Stimulated activated naive CD4-positive, alpha-beta T cell (primary cell): ENCODE results near the gene SERPINF2.
A peak's percentile ranks its signal among the peaks of the same experiment; 100 is the strongest.
"Not testable (repeated sequence)": the region's sequence is repeated elsewhere in the genome, so short reads cannot be mapped to it uniquely, and the experiment has no call there.

ENCODE experiments used
- DNase-seq, 6 experiments: peaks; one replicate each; lab custom pipeline; 2025; lab: John Stamatoyannopoulos, UW

Gene SERPINF2

GRCh38 chr17:1762901-1763898 lies 20.5 kb downstream of the SERPINF2 start:
- DNase-seq: peak in 1 of 6 experiments; percentile 18

DNA sequence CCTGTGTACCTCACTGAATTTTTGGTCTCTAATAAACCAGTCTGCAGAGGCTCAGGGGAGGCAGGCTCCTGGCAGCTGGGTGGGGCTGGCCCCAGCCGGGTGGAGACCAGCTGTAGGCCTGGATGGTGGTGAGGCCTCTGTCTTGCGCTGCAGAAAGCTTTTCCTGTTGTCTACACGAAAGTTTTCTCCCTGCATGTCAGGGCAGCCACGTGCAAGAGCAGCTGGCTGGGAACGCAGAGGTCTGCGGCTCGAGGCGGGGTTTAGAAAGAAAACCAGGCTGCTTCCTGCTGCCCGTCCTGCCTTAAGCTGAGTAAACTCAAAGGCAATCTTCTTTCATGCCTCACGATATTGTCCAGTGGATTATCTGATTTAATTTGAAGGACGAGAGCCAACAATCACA lies 21.6 kb downstream of the SERPINF2 start:
- peak; percentile 11 to 81 (median 58) for DNase-seq

GRCh38 chr17:1764705-1765104 lies 22.0 kb downstream of the SERPINF2 start:
- not testable (repeated sequence) for DNase-seq

DNA sequence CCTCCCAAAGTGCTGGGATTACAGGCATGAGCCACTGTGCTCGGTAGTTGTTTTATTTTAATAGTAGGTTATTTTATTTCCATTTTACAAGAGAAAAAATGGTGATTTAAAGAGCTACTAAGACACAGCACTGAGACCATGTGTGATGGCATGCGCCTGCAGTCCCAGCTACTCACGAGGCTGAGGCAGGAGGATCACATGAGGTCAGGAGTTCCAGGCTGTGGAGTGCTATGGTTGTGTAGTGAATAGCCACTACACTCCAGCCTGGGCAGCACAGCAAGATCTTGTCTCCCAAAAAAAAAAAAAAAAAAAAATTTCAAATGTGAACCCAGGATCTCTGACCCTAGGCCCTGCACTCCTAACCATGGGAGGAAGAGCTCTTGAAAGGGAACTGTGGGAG lies 22.9 kb downstream of the SERPINF2 start:
- no peak for DNase-seq

- DNase-seq: no peak
These were observed 23.9 kb downstream of the SERPINF2 start for GRCh38 chr17:1766382-1767135.

GRCh38 chr17:1767358-1767757 lies 24.7 kb downstream of the SERPINF2 start:
- no peak for DNase-seq

GRCh38 chr17:1769822-1770477 lies 27.3 kb downstream of the SERPINF2 start:
- peak in 1 of 6 experiments; percentile 24 for DNase-seq

DNA sequence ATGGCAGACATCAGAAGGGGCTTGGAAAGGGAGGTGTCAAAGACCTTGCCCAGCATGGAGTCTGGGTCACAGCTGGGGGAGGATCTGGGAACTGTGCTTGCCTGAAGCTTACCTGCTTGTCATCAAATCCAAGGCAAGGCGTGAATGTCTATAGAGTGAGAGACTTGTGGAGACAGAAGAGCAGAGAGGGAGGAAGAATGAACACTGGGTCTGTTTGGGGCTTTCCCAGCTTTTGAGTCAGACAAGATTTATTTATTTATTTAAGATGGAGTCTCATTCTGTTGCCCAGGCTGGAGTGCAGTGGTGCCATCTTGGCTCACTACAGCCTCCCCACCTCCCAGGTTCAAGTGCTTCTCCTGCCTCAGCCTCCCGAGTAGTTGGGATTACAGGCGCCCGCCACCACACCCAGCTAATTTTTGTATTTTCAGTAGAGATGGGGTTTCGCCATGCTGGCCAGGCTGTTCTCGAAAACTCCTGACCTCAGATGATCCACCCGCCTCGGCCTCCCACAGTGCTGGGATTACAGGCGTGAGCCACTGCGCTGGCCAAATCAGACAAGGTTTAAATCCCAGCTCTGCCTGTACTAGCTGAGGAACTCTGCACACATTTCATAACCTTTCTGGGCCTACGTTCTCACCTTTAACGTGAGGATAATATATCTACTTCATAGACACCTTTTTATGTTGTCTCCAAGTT lies 30.5 kb downstream of the SERPINF2 start:
- not testable (repeated sequence) for DNase-seq

DNA sequence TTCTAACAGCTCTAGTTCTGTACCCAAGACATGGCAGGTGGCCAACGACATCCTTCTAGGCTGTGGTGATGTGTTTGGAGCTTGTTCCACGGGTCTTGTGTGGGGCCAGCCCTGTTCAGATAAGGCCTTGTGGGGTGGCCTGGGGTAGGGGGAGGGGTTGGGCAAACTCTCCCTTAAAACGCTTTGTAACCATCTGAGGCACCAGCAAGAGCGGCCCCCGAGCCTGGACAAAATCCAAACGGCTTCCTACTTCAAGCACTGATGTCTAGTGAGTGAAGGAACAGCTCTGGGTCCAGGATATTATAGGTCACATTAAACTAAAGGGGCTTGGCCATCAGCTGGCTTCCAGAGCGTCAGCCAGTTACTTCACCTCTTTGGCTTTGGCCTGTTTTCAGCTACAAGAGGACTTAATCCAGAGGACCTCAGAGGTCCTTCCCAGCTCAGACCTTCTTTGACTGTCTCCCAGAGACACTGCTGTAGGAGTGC lies 31.1 kb downstream of the SERPINF2 start:
- DNase-seq: no peak

DNA sequence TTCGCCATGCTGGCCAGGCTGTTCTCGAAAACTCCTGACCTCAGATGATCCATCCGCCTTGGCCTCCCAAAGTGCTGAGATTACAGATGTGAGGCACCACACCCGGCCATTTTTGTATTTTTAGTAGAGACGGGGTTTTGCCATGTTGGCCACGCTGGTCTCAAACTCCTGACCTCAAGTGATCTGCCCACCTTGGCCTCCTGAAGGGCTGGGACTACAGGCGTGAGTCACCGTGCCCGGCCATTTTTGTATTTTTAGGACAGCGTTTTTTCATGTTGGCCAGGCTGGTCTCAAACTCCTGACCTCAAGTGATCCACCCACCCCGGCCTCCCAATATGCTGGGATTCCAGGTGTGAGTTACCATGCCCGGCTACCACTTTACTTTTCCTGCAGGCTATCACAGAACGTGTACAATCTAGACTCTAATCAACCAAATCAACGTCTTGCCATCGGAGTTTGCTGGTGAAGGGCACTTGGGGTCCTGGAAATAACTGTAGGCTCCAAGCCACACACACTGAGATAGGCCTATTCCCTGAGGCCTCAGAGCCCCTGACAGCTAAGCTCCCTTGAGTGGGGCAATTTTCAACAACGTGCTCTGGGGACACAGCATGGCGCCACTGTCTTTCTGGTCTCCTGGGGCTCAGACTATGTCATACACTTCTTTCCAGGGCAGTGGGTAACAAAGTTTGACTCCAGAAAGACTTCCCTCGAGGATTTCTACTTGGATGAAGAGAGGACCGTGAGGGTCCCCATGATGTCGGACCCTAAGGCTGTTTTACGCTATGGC lies 31.9 kb downstream of the SERPINF2 start:
- DNase-seq: no peak

DNA sequence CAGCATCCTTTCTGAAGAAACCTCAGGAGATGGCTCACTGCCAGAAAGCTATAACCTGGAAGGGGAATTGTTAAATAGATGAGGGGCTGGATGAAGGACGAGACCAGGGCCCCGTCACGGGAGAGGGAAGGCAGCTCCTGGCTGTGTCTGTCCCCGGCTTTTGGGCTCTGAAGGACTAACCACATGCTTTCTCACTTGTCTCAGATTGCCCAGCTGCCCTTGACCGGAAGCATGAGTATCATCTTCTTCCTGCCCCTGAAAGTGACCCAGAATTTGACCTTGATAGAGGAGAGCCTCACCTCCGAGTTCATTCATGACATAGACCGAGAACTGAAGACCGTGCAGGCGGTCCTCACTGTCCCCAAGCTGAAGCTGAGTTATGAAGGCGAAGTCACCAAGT lies 33.7 kb downstream of the SERPINF2 start:
- DNase-seq: no peak

- no peak for DNase-seq
These were observed 34.2 kb downstream of the SERPINF2 start for GRCh38 chr17:1776857-1777256.

GRCh38 chr17:1779571-1780131 lies 37.0 kb downstream of the SERPINF2 start:
- DNase-seq: no peak

DNA sequence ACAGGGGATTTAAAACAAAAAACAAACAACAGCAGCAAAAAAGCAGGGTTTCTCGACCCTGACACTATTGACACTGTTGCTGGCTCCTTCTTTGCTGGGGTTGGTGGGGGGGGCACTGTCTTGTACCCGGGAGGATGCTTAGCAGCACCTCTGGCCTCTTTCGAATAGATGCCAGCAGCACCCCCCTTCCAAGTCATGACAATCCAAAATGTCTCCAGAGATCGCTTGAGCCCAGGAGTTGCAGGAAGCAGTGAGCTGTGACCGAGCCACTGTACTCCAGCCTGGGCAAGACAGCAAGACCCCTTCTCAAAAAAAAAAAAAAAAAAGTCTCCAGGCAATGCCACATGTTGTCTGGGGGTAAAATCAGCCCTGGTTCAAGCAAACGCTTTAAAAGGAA lies 39.5 kb downstream of the SERPINF2 start:
- DNase-seq: no peak

DNA sequence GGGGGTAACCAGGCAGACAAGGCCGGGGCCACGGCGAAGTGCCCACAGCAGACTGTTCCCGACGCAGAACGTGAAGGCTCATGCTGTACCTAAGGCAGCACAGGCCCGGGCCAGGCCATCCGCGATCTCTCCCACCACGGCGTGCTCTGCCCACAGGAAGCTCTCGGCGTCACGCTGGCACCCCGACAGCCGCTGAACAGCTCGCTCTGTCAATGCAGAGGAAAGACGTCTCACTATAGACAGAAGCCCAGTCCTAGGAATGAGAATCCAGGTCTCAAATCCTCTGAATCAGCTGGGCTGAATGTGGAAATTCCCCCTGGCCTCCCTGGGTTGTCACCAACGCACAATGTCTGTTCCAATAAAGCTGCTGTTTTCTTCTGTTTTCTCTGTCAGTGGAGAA lies 40.6 kb downstream of the SERPINF2 start:
- DNase-seq: no peak

DNA sequence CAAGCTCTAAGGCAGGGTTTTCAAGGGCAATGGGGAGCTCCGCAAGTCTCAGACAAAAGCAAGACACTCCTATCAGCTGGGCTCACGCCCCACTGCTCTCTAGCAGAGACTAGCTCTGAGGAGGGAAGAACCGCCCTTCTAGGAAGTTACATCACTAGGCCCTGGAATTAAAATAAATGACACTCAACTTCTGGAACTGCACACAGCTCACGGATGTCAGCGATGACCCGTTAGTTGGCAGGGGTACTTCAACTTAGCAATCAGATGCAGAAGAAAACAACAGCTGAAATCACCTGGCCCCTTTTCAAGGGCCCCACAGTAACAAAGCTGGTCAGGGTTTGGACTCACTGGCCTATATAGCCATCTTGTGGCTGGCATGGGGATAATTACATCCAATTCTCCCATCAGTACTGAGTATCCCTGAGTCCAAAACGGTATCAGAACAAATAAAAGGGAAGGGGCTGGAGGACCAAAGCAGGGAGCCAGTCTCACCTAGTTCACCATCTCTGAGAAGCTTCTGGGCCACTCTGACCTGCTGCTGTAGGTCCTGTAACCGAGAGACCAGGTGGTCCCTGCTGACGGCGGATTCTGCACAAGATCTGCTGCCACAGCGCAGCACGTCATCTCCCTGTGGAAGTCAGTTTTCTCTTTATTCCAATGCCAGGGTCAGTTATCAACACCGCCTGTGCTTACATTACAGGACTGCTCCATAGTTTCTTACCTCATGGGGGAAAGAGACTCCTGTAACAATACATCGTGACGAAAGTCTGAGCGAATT lies 41.4 kb downstream of the SERPINF2 start:
- DNase-seq: peak in 2 of 6 experiments; percentile 21 to 30

DNA sequence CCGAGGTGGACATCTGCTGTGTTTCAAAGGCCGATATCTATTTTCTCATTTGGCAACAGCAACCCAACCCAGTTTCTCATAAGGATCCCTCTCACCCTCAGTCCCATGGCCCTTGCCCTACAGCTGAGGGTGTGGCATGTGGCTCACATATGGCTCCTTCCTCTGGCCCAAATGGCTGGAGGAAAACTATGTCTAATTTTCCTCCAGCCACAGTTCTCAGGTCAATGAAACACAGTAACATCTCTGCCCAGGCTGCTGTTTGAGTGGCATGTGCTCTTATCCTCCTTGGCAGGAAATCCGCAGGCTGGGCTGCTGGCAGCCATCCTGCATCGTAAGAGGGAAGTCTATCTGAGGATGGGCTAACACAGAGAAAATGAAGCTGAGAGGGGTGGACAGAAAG lies 43.3 kb downstream of the SERPINF2 start:
- no peak for DNase-seq

- DNase-seq: no peak
These were observed 44.0 kb downstream of the SERPINF2 start for GRCh38 chr17:1786708-1787107.

DNA sequence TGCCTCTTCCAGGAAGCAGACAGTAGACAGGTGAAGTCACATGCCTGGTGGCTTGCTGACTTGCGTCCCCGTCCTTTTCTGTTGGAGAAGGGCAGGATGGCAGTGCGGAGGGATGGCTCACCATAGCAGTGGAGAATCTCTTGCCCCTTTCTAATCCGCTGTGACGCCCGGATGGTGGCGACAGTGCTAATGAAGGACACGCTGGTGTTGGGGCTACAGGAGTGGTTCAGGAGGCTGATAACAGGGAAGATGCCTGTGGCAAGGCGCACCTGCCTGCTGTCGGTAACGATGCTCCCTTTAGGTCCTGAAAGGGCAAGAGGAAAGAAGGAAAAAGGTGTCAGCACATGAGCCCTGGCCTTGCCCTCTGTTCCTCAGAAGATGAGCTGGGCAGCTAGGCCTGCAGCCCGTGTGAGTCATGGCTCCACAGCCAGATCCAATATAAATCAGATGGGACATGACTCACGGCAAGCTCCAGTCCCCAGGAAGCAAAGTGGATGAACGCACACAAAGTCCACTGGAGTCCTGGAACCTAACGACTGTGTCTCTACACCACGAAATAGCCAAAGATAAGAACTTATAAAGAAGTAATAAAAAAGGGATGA lies 44.7 kb downstream of the SERPINF2 start:
- DNase-seq: no peak
